Gastrocnemius medialis (tissue), 4 donors: ENCODE measurements around the gene IMPDH1. TPM values are rescaled to one million over a fixed set of nuclear protein-coding genes. Genes with fewer than 3 reads are reported as not detected.

Source experiments
- ATAC-seq, 2 donors: fragments of 150-250 bp; one replicate each; pipeline ENCODE4 v1.9.1; 2016
- DNase-seq, 2 donors: peaks; one replicate each; pipeline ENCODE4 v3.0.0-alpha.2; 2019
- H3K27ac ChIP-seq, 4 donors: fragments of 200-600 bp; sonication (generic); 1 replicate in 1 of 4; 2 replicates in 3 of 4; pipeline ENCODE4 v1.5.1; 2016 to 2018; ENCODE audit warnings: mild to moderate bottlenecking in 2 of 4, moderate library complexity in 1 of 4
- H3K27me3 ChIP-seq, 3 donors: fragments of 200-600 bp; sonication (generic) in 2 of 3; 1 replicate in 1 of 3; 2 replicates in 2 of 3; pipeline versions ENCODE4 v1.5.1 to v1.6.0; 2016 to 2019; ENCODE audit warnings: mild to moderate bottlenecking in 1 of 3, moderate library complexity in 1 of 3
- H3K36me3 ChIP-seq, 2 donors: fragments of 200-600 bp; sonication (generic) in 1 of 2; one replicate each; pipeline ENCODE4 v1.5.1; 2017 to 2018
- H3K4me1 ChIP-seq, 2 donors: fragments of 200-600 bp; sonication (generic) in 1 of 2; one replicate each; pipeline ENCODE4 v1.5.1; 2016 to 2017; ENCODE audit warnings: mild to moderate bottlenecking in 2 of 2
- H3K4me3 ChIP-seq, 4 donors: fragments of 200-600 bp; sonication (generic) in 3 of 4; 1 replicate in 1 of 4; 2 replicates in 3 of 4; pipeline ENCODE4 v1.5.1; 2016 to 2019; ENCODE audit warnings: mild to moderate bottlenecking in 2 of 4
- H3K9me3 ChIP-seq, 3 donors: fragments of 200-600 bp; sonication (generic) in 2 of 3; 1 replicate in 1 of 3; 2 replicates in 2 of 3; pipeline ENCODE4 v1.5.1; 2016 to 2019
- POLR2A ChIP-seq, 2 donors: fragments of 450-650 bp; IDR thresholded peaks; one replicate each; pipeline ENCODE4 v1.6.1; 2017; ENCODE audit warnings: antibody characterized with exemption in 2 of 2, mild to moderate bottlenecking in 2 of 2, moderate library complexity in 2 of 2
- in situ Hi-C, 4 donors: fragments of 200-750 bp; cut with MboI; loops; one replicate each; pipeline versions ENCODE4 v1.15.0 to v1.8.0; 2017; ENCODE audit warnings: low sequenced_read_pairs in 4 of 4
- intact Hi-C: fragments of 100-400 bp; cut with DNase I; formaldehyde crosslinking; loops from one replicate; pipeline ENCODE4 v1.15.1; 2023; ENCODE audit warnings: low total_unique reads
- total RNA-seq, 4 donors: library from RNA; depleted of rRNA; stranded (reverse); fragments of >200 nt; gene quantifications; one replicate each; pipeline versions ENCODE4 v1.1.0 to v1.2.3, GENCODE V29; 2016
- TF ChIP-seq, protein P1 (sequence below), 5 experiments: fragments of 450-650 bp in 3 of 5; fragments of 200-600 bp in 2 of 5; sonication (generic) in 2 of 5; IDR thresholded peaks in 4 of 5; conservative IDR thresholded peaks in 1 of 5; 1 replicate in 4 of 5; 2 replicates in 1 of 5; pipeline ENCODE4 v1.5.1; 2016 to 2019; ENCODE audit warnings: antibody characterized with exemption in 5 of 5, mild to moderate bottlenecking in 3 of 5, moderate library complexity in 3 of 5

IMPDH1 gene
- total RNA-seq, 4 donors from 2014 or later: 4.0 to 7.1 (median 4.9) TPM

DNA sequence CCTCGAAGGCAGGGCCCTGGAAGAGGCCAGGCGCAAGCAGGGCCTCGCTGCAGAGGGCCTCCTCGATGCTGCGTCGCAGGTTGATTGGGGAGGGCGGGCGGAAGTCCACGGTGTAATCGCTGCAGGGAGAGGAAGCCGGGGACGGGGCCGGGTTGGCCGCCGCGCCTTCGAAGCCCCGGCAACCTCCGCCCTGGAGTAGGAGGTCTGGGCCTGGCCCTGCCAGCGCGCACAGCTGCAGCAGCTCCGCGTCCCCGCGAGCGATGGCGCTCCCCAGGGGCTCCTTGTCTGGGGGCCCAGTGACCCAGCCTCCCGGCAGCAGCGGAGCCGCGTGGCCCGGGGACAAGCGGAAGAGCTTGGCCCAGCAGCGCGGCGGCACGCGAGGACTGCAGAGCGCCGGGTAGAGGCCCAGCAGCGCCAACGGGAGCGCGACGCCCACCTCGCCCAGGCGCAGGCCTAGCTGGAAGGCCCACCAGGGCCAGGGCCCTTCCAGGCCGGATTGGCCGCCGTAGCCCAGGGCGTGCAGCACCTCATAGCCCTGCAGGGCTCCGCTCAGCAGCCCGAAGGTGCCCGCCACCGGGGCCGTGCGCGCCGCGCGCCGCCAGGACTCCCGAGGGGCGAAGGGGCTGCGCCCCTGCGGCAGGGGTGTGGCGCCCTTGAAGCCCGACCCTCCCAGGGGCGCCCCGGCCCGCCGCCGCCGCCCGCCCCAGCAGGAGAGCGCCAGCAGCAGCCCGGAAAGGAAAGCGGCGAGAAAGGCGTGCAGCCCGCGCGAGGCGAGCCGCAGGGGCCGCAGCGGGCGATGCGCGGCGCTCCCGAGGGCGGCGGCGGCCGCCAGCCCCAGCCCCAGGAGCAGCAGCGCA lies 58.3 kb downstream of the IMPDH1 start:
- H3K4me1 ChIP-seq: no peaks in the 10 kb centered on the region
- no peaks in the 10 kb centered on the region for H3K36me3 ChIP-seq
- TF ChIP-seq, protein P1, sequence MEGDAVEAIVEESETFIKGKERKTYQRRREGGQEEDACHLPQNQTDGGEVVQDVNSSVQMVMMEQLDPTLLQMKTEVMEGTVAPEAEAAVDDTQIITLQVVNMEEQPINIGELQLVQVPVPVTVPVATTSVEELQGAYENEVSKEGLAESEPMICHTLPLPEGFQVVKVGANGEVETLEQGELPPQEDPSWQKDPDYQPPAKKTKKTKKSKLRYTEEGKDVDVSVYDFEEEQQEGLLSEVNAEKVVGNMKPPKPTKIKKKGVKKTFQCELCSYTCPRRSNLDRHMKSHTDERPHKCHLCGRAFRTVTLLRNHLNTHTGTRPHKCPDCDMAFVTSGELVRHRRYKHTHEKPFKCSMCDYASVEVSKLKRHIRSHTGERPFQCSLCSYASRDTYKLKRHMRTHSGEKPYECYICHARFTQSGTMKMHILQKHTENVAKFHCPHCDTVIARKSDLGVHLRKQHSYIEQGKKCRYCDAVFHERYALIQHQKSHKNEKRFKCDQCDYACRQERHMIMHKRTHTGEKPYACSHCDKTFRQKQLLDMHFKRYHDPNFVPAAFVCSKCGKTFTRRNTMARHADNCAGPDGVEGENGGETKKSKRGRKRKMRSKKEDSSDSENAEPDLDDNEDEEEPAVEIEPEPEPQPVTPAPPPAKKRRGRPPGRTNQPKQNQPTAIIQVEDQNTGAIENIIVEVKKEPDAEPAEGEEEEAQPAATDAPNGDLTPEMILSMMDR (IDR thresholded peaks at IDR 0.05 in 4 of 5, conservative IDR thresholded peaks at IDR 0.05 in 1 of 5): no peak
- peak overlapping the region; percentile 25 to 43 (median 33) for H3K4me3 ChIP-seq
- no peak overlapping the region for H3K27ac ChIP-seq
- DNase-seq (no peak), ATAC-seq (peak in 1 of 2 donors; percentile 13)
- intact Hi-C loops: no loop called here
- H3K27me3 ChIP-seq: peaks cover 0 to 5% (median 0%) of the 10 kb centered on the region in 3 donors
- no peaks in the 10 kb centered on the region for H3K9me3 ChIP-seq
- in situ Hi-C loops: no loop called here

DNA sequence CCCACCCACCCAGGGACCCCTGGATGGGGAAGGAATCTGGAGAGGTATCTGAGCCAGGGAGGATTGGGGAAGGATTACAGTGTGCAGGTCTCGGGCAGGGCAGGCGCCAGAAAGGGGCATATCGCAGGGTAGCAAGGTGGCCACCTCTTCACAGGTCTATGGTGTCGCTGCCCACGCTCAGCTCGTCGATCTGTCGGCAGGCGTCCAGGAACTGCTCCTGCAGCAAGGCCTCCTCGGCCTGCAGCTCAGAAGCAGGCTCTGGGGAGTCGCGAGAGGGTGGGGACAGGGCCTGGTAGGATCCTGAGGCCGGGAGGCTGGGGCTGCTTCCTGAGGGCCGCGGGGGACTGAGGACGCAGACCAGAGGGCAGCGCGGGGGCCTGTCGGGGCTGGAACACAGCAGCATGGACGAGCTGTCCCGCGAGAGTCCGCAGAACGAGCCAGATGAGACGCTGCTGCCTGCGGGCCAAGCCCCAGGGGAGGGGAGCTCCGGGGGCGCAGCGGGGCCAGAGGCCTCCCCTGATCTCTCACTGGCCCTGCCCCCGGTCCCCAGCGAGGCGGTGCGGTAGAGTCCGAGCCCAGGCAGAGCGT lies 59.0 kb downstream of the IMPDH1 start:
- Histone ChIP-seq H3K4me1 (no peaks in the 10 kb centered on the region), H3K36me3 (no peaks in the 10 kb centered on the region), H3K27ac (no peak overlapping the region), H3K9me3 (no peaks in the 10 kb centered on the region), H3K27me3 (peaks cover 0 to 5% (median 0%) of the 10 kb centered on the region in 3 donors), H3K4me3 (peak overlapping the region in 3 of 4 donors; percentile 25 to 43 (median 25))
- DNase-seq (no peak), ATAC-seq (no peak)
- in situ Hi-C loops (no loop called here), intact Hi-C loops (no loop called here)
- TF ChIP-seq, protein P1 (IDR thresholded peaks at IDR 0.05 in 4 of 5, conservative IDR thresholded peaks at IDR 0.05 in 1 of 5): no peak
- TF ChIP-seq POLR2A (IDR thresholded peaks at IDR 0.05): no peak

DNA sequence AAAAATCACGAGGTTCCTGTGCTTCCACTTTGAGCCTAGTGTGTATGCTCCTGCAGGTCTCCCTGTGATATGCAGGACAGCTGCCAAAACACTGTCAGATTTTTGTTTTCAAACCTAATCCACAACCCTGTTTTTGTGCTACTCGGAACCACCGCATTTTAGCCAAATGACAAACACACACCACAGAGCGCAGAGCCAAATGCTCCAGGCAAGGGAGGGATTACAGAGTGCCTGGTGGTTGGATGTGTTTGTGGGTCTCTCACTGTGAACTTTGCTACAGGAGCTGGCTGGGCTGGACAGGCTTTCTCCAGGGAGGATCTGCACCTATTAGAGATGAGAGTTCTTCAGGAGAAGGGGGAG lies 60.3 kb downstream of the IMPDH1 start:
- Histone ChIP-seq H3K27ac (no peak overlapping the region), H3K4me1 (no peaks in the 10 kb centered on the region), H3K4me3 (no peak overlapping the region), H3K27me3 (peaks cover 0 to 5% (median 0%) of the 10 kb centered on the region in 3 donors), H3K36me3 (no peaks in the 10 kb centered on the region), H3K9me3 (no peaks in the 10 kb centered on the region)
- in situ Hi-C loops (loop anchor here in 3 of 4 donors (5.0 kb wide), 2 partner anchors 33 to 38 kb away; no protein-coding TSS in a partner anchor), intact Hi-C loops (no loop called here)
- TF ChIP-seq, protein P1 (IDR thresholded peaks at IDR 0.05 in 4 of 5, conservative IDR thresholded peaks at IDR 0.05 in 1 of 5): no peak
- TF ChIP-seq POLR2A (IDR thresholded peaks at IDR 0.05): no peak
- ATAC-seq: no peak
- no peak for DNase-seq

DNA sequence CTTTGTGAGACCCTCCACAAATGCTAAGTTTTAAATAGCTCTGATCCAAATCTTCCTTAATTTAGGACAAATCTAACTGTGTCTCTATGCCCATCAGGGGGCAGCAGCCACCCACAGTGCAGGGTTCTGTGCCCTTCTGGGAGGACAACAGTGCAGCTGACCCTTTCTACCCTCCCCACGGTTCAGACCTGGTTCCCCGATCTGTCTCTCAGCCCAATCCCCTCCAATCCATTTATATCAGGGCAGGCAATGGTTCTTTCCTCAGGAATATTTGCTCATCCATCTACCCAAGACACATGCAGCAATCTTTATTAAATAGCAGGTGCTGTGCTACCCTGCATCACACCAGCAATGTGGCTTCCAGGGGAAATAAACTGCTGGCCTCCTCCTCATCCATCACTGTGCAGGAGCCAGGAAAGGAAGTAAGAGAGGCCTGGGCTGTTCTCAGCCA lies 62.1 kb downstream of the IMPDH1 start:
- H3K4me1 ChIP-seq: peaks cover 7 to 8% of the 10 kb centered on the region in 2 donors
- H3K4me3 ChIP-seq: no peak overlapping the region
- H3K27me3 ChIP-seq: peaks cover 0 to 5% (median 0%) of the 10 kb centered on the region in 3 donors
- DNase-seq (no peak), ATAC-seq (no peak)
- no peaks in the 10 kb centered on the region for H3K36me3 ChIP-seq
- no peaks in the 10 kb centered on the region for H3K9me3 ChIP-seq
- TF ChIP-seq, protein P1 (IDR thresholded peaks at IDR 0.05 in 4 of 5, conservative IDR thresholded peaks at IDR 0.05 in 1 of 5): peak; percentile 52 to 84 (median 74)
- no peak for TF ChIP-seq POLR2A (IDR thresholded peaks at IDR 0.05)
- in situ Hi-C loops (loop anchor here in 3 of 4 donors (5.0 kb wide), 2 partner anchors 35 to 40 kb away; no protein-coding TSS in a partner anchor), intact Hi-C loops (loop anchor here (1.0 kb wide), 1 partner anchor 40 kb away; no protein-coding TSS in a partner anchor)
- no peak overlapping the region for H3K27ac ChIP-seq
